ENCODE data around the gene DCT.

GRCh38 chr13:94431574-94431973 is 47.9 kb downstream of the DCT start:
- TF ChIP-seq POLR2AphosphoS5 (IDR thresholded peaks at IDR 0.05) (no peak), EP300 (IDR thresholded peaks at IDR 0.05) (no peak)

All from sigmoid colon (tissue), 4 donors.